HG03571 (cell line): ENCODE results near the gene NRXN3.

Source experiments
- ATAC-seq: cut with Tn5 transposase; IDR thresholded peaks from one replicate; pipeline ENCODE4 v1.9.1; 2021; ENCODE audit not compliant: unreplicated experiment

The NRXN3 gene

DNA sequence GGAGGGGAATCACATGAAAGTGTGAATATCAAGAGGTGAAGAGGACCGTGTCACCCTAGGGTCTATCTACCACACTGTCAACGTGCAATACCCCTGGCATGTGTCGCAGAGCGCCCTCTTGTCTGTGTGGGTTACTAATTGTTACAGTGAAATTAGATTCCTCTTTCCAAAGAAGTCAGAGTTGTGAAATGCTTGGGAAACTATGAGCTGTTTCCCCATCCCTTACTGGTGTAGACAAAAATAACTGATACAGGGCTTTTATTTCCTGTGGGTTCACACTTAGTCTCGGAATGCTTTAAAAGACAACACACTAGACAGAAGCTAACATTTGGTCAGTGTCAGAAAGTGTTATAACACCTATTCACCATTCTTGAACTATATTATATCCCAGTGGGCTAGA lies 597.3 kb downstream of the NRXN3 start:
- no peak for ATAC-seq

DNA sequence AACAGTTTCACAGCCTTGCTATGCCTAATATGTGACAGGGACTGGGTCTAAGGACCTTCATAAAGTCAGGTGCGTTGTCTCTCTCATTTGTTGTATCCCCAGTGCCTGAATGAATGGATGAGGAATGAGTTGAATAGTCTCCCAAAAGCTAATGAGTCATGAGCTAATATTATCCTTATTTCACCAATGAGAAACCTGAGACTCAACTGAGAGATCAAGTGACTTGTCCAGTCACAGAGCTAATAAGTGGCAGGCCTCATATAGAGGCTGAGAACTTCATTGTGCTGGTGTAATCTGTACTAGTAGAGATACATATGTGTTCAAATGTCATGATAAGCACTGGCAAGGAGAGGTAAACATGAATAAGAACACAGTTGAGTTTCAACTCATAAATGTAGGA lies 612.4 kb downstream of the NRXN3 start:
- no peak for ATAC-seq

DNA sequence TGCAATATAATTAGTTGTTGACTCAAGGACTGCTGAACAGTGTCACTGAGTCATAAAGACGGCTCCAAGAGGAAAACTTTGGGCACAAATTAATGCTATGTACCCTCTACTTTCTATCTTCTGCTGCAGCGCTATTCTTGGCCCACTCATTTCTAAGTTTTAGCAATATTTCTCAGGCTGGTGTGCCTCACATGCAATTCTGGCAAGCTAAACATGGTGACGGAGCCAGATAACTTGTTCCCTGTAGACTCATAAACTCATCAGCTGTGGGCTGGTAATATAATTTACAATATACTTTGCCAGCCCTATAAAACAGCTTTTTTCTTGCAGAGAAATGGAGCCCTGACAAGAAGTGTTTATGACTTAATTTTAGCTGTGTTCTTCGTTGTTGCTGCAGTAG lies 615.1 kb downstream of the NRXN3 start:
- no peak for ATAC-seq

DNA sequence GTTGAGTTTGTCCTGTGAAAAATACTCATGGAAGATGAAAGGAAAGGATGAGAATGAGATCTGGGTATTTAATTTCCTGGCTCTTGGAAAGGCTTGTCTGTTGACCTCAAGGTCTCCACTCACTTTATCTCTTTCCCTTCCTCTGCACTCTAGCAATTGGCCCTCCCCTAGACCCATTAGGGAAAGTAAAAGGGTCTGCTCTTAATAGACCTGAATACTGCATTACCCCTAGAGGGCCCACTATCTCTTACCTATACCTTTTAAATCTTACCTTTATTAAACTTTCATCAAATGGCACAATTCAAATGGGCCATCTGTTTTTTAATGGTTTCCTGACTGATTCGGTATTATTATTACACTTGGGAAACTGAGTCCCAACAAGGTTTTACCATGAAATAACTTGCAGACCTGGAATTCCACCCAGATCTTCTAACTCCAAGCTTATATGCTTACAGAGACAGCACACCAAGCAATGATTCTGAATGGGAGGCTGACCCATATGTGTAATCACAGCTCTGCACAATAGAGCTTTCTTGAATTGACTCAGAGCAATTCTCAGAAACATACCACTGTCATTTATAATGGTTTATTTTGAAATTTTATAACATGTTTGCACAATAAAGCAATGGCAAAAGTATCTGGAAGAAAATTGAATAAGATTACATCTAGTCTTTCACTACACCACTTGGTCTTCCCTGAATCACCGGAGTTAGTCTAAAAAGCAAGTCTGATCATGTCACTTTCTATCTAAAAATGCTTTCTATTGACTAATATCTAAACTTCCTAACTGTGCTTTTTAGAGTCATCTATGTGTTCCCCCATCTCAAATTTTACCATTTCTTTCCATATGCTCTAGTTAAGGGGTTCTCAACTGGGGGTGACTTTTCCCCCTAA lies 618.5 kb downstream of the NRXN3 start:
- no peak for ATAC-seq

DNA sequence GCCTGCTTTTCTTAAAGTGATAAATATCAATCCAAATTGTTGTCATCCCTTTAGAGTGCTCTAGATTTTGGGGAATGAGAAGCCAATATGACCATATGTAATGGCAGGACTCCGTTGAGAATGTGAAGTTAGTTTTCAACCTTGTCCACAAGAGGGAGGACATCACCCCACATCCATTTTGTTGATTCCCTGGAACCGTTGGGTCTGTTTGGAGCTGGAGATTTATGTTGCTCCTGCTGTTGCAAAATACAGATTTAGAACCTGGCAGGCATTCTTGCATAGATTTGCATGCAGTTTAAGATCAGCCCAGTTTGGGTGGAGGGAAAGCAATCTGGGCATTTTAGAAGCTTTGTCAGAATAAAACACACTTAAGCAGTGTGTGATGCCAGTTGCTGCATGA lies 620.1 kb downstream of the NRXN3 start:
- ATAC-seq, result no peak

DNA sequence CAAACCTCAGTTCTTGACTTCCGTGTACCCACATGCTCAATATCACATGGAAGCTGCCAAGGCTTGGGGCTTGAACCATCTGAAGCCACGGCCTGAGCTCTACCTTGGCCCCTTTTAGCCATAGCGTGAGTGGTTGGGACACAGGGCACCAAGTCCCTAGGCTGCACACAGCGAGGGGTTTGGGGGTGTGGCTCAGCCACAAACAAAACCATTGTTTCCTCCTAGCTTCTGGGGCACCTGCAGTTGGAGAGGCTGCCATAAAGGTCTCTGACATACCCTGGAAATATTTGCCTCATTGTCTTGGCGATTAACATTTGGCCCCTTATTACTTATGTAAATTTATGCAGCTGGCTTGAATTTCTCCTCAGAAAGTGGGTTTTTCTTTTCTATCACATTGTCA lies 628.6 kb downstream of the NRXN3 start:
- ATAC-seq, result no peak

DNA sequence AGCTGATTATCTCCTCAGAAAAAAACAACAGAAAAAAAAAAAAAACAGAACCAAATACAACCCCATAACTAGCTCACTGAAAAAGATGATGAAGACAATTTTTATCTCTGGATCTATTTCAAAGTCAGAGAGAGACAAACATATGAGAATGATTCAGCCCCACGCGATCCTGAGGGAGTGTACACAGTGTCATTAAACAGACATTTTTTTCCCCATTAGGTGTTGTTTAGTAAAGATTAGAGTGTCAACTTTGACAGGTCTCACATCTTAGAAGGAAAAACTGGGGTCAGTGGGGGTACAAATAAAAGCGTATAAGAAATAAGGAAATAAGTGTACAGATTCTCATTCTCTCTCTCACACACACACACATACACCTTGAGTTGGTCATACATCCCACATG lies 635.4 kb downstream of the NRXN3 start:
- ATAC-seq, result no peak

DNA sequence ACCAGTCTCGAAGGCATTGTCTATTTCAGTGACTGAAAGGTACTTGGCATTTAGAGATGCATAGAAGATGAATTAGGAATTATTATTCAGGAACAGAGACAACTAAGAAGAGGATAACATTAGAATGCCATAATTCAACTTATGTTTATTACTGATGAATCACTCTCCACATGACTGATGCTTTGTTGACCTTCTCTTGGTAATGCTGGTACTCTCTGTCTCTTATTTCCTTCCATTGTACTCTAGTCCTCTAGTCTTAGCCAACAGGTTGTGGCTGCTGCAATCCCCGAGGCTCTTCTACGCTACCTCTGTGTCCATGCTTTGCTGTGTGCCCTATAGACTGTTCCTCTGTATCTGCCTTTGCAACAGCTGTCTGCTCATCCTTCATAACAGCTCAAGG lies 652.9 kb downstream of the NRXN3 start:
- ATAC-seq, result no peak

DNA sequence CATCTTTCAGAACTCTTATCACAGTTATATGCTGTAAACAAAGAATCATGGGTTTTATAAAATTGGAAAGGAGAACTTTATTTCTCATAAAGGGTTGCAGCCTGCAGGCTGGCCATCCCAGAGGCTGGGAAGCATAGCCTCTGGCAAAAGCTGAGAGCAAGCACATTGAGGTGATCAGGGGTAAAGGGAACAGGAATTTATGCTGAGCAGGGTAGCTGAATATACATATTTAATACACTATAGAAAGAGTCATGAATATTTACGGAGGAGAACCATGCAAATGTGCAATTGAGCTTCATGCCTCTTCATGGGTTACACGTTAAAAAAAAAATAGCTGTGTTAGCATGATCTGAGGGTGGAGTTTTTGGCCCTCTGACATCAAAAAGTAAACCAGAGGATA lies 653.3 kb downstream of the NRXN3 start:
- ATAC-seq, result no peak

DNA sequence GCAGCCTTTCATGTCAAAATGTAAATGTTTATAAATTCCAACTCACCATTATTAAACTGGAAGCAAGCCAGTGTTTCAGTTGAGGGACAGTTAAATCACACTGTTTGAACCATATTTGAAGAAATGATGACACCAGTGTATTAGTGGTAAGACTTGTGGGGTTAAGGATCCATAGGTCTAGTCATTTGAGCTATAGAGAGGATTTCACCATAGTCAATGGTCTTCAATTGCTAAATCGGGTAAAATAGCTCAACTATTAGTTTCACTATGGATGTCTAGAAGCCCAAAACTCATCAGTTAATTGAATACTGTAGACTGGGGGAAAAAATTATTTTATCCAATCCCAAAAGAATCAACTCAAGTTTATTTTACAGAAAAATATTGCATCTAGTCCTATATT lies 659.1 kb downstream of the NRXN3 start:
- ATAC-seq, result no peak

DNA sequence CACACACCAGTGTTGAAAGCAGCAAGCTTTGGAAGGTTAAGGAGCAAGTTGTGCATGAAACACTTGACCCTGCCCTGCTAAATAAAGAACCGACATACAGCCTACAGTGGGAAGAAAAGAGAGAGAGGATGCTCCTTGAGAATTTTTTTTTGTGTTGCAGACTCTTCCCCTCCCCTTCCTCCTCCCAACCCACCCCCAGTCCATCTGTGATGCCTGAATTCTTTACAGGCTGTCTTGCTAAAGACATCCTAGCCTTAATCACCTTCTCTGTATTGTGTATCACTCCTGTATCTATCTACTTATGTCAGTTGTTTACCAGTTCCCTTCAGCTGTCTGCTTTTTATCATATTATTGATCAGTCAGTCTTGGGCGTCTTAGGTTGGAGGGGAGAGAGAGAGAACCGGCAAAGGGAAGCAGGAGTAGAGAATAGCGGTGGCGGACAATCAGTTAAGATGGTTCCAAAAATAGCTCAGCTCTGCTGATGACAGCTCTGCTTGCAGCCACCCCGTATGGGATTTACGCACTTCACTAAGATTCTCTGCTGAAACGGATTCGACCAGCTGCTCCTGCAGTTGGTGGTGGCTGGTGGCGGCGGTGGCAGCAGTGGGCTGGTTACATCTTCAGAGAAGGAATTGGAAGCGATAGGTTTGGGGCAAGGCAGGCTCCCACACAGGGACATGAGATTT lies 664.7 kb downstream of the NRXN3 start:
- no peak for ATAC-seq

DNA sequence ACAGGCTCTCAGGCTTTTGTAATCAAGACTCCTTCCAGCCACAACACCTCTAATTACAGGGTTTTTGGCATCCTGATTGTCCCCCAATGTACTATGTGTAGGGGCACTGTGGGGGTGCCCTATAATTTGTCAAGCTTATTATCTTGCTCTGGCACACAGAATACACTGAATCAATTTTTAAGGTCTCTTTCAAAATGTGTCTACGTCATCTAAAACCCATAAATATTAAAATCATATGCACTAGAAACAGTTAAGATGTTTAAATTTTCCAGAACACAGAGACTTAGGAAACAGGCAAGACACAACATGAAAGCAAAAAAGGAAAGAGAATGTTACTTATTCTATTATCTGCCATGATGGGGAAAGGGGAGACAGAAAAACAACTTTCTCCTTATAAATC lies 665.7 kb downstream of the NRXN3 start:
- no peak for ATAC-seq

DNA sequence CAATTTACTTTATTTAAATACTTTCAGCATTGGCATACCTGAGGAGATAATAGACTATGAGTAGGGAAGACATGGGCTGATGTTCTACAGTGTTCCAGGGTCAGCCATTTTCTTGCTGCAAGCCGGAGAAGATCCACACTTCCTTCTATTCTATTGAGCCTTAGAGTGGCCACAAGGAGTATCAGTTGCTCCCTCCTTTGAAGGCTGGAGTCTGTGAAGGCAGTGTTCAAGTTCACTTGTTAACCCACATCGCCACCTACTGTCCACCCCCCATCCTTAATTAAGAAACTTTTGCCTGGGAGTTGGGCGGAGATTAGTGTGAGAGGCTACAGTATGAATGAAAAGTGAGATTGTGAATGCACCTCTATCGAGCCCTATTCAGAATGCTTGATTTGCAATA lies 666.6 kb downstream of the NRXN3 start:
- no peak for ATAC-seq

DNA sequence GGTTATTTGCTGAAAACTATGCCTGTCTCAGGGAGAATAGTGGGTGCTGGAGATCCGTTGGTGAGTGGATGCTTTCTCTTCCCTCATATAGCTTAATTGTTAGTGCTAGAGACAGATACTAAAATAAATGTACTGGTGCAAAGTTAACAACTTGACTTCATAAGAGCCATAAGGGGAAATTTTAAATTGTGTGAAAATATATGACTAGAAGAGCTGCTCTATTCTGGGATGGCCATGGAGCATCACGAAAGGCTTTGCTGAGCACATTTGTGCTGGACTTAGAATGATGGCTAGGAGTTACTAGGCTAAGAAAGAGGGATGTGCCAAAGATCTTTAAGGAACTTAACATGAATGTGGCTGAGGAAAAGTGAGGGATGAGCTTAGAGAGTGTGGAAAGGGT lies 668.8 kb downstream of the NRXN3 start:
- ATAC-seq, result no peak

DNA sequence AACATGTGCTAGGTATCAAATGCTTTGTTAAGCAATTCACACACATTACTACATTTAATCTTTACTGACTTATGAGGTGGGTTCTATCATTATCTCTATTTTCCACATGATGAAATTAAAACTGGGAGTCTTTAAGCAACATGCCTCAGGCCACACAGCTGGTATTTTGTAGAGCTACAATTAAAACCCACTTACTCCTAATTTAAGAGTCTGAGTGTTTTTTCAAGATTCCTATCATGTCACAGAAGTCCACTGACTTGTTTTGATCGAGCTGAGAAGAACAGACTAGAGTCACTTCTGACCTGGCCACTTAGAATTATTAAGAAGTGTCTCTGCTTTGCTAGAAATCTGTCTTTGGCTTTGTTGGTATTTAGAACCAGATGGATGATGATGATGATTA lies 670.7 kb downstream of the NRXN3 start:
- no peak for ATAC-seq

DNA sequence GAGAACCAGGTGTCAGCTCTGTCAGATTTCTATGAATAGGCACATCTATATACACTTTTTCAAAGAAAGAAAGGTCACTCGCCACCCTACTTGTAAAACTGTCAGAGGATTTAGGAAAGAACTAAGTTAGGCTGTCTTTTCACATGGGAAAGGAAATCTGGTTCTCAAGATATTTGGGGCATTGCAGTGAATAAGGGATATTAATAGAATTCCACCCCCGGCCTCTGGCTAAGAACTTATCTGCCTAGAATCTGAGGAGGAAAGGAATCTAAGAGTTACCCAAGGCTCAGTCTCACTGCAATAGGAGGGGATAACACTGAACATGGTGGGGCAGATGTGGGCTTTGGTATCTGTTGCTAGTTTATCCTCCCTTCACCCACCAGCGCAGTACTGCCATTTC lies 677.6 kb downstream of the NRXN3 start:
- no peak for ATAC-seq

DNA sequence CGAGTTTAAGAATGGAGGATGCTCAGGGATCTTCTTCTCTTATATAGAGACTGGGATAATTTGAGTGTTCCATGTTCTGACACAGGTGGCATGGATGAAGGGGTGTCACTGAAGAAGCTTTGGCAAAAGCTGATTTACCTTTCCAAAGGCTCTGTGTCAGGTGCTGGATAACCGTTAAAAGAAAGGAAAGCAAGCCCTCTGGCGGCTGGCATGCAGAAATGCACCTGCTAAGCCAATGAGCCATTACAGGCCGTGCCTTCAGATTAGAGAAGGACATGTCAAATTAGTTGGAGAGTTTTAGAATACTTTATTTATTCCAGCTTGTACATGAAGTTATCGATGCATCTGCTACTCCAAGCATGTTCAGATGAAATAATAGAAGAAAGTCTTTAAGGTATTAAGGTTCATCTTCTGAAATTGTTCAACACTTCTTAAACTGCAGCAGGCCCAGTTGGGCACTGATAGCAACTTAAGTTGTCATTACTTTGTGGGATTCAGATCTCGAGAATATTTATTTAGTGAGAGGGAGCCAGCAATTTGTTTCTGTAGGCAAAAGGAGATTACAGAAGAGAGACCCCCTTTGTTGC lies 678.2 kb downstream of the NRXN3 start:
- peak; percentile 64 for ATAC-seq

DNA sequence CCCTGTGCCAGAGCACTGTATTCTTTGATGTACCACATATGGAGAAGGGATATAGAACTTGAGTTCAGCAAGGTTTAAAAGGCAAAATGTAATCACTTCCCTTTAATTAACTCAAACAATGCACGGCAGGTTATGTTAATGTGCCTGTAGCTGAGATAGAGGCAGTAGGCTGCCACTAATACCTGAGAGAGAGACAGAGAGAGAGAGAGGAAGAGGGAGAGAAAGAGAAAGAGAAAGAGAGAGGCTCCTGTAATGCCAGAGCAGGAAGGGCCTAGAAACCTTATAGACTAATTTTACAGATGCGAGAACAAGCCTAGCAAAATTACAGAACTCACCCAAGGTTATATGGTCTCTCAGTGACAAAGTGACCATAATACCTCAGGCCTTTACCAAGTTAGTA lies 679.8 kb downstream of the NRXN3 start:
- no peak for ATAC-seq

DNA sequence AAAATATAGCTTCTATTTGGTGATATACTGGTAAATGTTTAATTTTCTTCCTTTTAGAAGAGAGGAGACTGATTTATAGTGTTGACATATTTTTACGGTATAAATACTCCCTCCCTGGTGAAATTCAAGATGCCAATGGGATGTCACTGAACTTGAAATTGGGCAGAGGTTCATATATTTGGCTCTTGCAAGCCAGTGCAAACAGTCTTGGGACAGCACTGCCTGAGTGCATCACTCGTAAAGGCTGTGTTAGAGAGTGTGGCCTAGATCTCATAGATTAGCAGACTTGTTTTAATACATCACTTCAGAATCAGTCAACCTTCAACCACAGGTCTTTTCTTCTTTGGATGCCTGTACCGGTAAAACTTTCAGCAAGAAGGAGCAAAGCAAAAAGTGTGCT lies 681.0 kb downstream of the NRXN3 start:
- no peak for ATAC-seq

DNA sequence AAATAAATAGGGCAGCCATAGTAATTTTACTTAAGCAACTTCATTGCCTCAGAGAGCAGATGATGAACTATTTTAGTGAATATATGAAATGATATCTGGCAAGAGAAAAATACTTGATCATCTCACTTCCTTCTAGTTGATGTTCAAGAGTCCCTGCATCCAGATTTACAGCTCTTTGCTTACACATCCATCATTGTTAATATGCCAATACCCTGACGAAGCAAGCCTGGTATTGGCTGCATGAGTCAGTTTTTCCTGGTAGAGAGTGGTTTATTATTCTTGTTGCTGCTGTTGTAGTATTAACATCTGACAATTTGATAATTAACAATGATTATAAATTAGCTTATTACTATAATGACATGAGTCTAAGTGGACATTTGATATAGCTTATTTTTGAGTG lies 681.9 kb downstream of the NRXN3 start:
- no peak for ATAC-seq

DNA sequence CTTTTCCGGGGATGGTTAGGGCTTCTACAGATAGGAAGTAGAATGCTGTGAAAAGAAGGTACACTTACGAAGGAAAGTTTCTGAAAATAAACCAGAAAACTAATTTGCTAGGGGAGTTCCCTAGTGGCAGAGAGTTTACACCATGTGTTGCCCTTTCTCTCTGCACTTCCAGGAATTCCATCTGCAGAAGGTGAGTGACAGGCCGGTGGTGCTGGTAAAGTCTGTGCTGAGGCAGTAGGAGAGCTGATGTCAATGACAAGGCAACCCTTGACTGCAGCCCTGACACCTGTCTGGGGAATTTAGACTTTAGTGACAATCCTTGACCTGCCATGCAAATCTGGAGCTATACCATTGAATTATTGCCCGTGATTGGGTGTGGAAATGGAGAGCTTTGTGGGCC lies 687.8 kb downstream of the NRXN3 start:
- no peak for ATAC-seq

DNA sequence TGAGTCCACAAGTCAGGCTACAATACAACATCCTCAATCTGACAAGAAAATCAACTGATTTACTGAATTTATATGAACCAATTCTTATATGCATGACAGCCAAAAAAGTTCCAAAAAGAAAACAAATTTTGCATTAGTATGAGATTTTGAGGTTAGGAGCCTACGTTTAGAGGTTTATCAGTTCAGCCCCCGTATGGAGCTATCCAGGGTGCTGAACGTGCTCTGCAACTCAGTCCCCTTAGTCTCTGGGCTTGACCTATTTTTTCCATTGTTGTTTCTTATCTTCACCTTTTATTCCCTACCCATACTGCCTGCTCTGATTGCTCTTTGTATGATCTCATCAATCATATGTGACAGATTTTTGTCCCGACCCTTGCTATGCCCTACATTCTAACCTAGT lies 693.0 kb downstream of the NRXN3 start:
- no peak for ATAC-seq
